ENCODE data around the gene UGT1A8. TPM values are rescaled to one million over a fixed set of nuclear protein-coding genes. Genes with fewer than 3 reads are reported as not detected.
"Not testable (repeated sequence)": the region's sequence is repeated elsewhere in the genome, so short reads cannot be mapped to it uniquely, and the experiment has no call there.

Gene UGT1A8
- total RNA-seq (not detected in 2 replicates), polyA plus RNA-seq (not detected in 2 replicates), polyA minus RNA-seq (not detected in 2 replicates)
- total RNA-seq (2013), result not detected

DNA sequence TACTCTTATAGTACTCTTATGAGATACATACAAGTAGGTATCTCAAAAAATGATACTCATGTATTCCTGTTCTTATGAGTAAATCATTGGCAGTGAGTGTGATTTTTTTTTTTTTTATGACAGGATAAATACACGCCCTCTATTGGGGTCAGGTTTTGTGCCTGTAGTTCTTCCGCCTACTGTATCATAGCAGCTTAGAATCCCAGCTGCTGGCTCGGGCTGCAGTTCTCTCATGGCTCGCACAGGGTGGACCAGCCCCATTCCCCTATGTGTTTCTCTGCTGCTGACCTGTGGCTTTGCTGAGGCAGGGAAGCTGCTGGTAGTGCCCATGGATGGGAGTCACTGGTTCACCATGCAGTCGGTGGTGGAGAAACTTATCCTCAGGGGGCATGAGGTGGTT lies at the start of gene UGT1A8:
UGT1A8 (plus strand) TSS at position 158 of the 400 bp plus-strand sequence; CDS start at position 233, 75 bp downstream.
- H3K79me2 ChIP-seq (ENCODE audit: control insufficient read depth, insufficient read depth, low read length); H3K9me3 ChIP-seq (ENCODE audit: control extremely low read depth in 1 of 3, control insufficient read depth in 2 of 3, insufficient read depth in 1 of 3, low read length in 2 of 3); H3K4me3 Mint-ChIP-seq; H3K4me3 ChIP-seq (ENCODE audit: control extremely low read depth in 1 of 5, extremely low read depth in 1 of 5, insufficient read depth in 1 of 5, low read depth in 2 of 5, low read length in 4 of 5); POLR2A ChIA-PET; ATAC-seq (ENCODE audit: low read depth); intact Hi-C loops (cut with micrococcal nuclease); H2AFZ ChIP-seq (ENCODE audit: insufficient read depth, low read depth, low read length, poor library complexity, severe bottlenecking); H3K4me2 ChIP-seq (replicated peaks; ENCODE audit: low read depth, low read length, poor library complexity, severe bottlenecking); H3K27ac Mint-ChIP-seq; H3K27me3 ChIP-seq (replicated peaks in 1 of 4; ENCODE audit: control extremely low read depth in 1 of 4, control insufficient read depth in 3 of 4, insufficient read depth in 4 of 4, low read length in 3 of 4); H3K27ac ChIP-seq (ENCODE audit: low read length in 2 of 2); CTCF ChIA-PET; H3K4me1 ChIP-seq (ENCODE audit: control insufficient read depth in 2 of 2, insufficient read depth in 2 of 2, low read length in 2 of 2); H3K36me3 ChIP-seq (replicated peaks in 1 of 2; ENCODE audit: control extremely low read depth in 1 of 2, control insufficient read depth in 1 of 2, extremely low read depth in 1 of 2, insufficient read depth in 2 of 2, low read length in 1 of 2); H4K20me1 ChIP-seq (ENCODE audit: control insufficient read depth, insufficient read depth, low read length, poor library complexity, severe bottlenecking); H3K9ac ChIP-seq (ENCODE audit: low read length); H3K4me1 Mint-ChIP-seq; DNase-seq: not testable (repeated sequence)
- Mint-ChIP-seq H3K27me3 (peaks cover 55% of the 10 kb centered on the region), H3K9me3 (ENCODE audit: insufficient read depth) (peaks cover 10% of the 10 kb centered on the region)
- 83% methylated on average over 3 of the region's 5 CpGs for WGBS (ENCODE audit: insufficient coverage)

DNA sequence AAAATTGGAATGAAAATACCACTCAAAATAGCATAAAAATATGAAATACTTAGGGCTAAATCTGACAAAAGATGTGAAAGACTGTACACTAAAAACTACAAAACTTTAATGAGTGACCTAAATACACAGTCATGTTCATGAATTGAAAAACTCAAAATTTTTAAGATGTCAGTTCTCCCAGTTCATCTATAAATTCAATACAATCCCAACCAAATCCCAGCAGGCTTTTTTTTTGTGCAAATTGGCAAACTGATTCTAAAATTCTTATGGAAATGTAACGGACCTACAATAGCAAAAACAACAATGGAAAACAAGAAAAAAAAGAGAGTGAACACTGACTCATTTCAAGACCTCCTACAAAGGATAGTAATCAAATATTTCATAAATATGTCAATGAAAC lies 46.4 kb upstream of the UGT1A8 start:
- no CpG with 5 or more reads among the region's 1 CpG for WGBS (ENCODE audit: insufficient coverage)
- H3K27ac Mint-ChIP-seq, result no peak overlapping the region
- H3K4me1 Mint-ChIP-seq, result no peaks in the 10 kb centered on the region
- no peaks in the 10 kb centered on the region for H3K9me3 Mint-ChIP-seq (ENCODE audit: insufficient read depth)
- Histone ChIP-seq H3K79me2 (ENCODE audit: control insufficient read depth, insufficient read depth, low read length) (peaks cover 5% of the 10 kb centered on the region), H3K4me1 (ENCODE audit: control insufficient read depth in 2 of 2, insufficient read depth in 2 of 2, low read length in 2 of 2) (no peaks in the 10 kb centered on the region), H3K4me2 (replicated peaks; ENCODE audit: low read depth, low read length, poor library complexity, severe bottlenecking) (no peak overlapping the region), H3K9me3 (ENCODE audit: control extremely low read depth in 1 of 3, control insufficient read depth in 2 of 3, insufficient read depth in 1 of 3, low read length in 2 of 3) (peaks cover 0 to 2% (median 0%) of the 10 kb centered on the region in 3 donors), H4K20me1 (ENCODE audit: control insufficient read depth, insufficient read depth, low read length, poor library complexity, severe bottlenecking) (no peaks in the 10 kb centered on the region), H3K36me3 (replicated peaks in 1 of 2; ENCODE audit: control extremely low read depth in 1 of 2, control insufficient read depth in 1 of 2, extremely low read depth in 1 of 2, insufficient read depth in 2 of 2, low read length in 1 of 2) (no peaks in the 10 kb centered on the region), H3K9ac (ENCODE audit: low read length) (no peak overlapping the region), H3K27ac (ENCODE audit: low read length in 2 of 2) (no peak overlapping the region), H2AFZ (ENCODE audit: insufficient read depth, low read depth, low read length, poor library complexity, severe bottlenecking) (no peak overlapping the region), H3K4me3 (ENCODE audit: control extremely low read depth in 1 of 5, extremely low read depth in 1 of 5, insufficient read depth in 1 of 5, low read depth in 2 of 5, low read length in 4 of 5) (no peak overlapping the region), H3K27me3 (replicated peaks in 1 of 4; ENCODE audit: control extremely low read depth in 1 of 4, control insufficient read depth in 3 of 4, insufficient read depth in 4 of 4, low read length in 3 of 4) (no peaks in the 10 kb centered on the region)
- no peak overlapping the region for H3K4me3 Mint-ChIP-seq
- no peak for DNase-seq
- H3K27me3 Mint-ChIP-seq, result peaks cover 7% of the 10 kb centered on the region
- no peak for ATAC-seq (ENCODE audit: low read depth)
- CTCF ChIA-PET, result no interaction called here
- POLR2A ChIA-PET, result no interaction called here
- TF ChIP-seq, protein P1, sequence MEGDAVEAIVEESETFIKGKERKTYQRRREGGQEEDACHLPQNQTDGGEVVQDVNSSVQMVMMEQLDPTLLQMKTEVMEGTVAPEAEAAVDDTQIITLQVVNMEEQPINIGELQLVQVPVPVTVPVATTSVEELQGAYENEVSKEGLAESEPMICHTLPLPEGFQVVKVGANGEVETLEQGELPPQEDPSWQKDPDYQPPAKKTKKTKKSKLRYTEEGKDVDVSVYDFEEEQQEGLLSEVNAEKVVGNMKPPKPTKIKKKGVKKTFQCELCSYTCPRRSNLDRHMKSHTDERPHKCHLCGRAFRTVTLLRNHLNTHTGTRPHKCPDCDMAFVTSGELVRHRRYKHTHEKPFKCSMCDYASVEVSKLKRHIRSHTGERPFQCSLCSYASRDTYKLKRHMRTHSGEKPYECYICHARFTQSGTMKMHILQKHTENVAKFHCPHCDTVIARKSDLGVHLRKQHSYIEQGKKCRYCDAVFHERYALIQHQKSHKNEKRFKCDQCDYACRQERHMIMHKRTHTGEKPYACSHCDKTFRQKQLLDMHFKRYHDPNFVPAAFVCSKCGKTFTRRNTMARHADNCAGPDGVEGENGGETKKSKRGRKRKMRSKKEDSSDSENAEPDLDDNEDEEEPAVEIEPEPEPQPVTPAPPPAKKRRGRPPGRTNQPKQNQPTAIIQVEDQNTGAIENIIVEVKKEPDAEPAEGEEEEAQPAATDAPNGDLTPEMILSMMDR (IDR thresholded peaks at IDR 0.05), result no peak
- TF ChIP-seq EZH2 (IDR thresholded peaks at IDR 0.05; ENCODE audit: borderline replicate concordance, insufficient read depth, low read depth, low read length, poor library complexity, severe bottlenecking), result no peak
- intact Hi-C loops (cut with micrococcal nuclease), result no loop called here

Data from B cell (primary cell).